Activated T-cell treated with anti-CD3 and anti-CD28 coated beads, Interleukin-2, amount 50 U/mL, for 24 hours (primary cell): ENCODE measurements around the gene UGT1A1.
"Not testable (repeated sequence)": the region's sequence is repeated elsewhere in the genome, so short reads cannot be mapped to it uniquely, and the experiment has no call there.

ENCODE experiments used
- DNase-seq: peaks from one replicate; pipeline ENCODE4 v3.0.0-alpha.2; 2020
- H3K27ac Mint-ChIP-seq: 2 replicates; pipeline ENCODE4 v1.8.0; 2020; ENCODE audit warnings: mild to moderate bottlenecking, mixed read lengths
- H3K27me3 Mint-ChIP-seq: 2 replicates; pipeline ENCODE4 v1.8.0; 2020; ENCODE audit warnings: mixed read lengths
- H3K36me3 Mint-ChIP-seq: 2 replicates; pipeline ENCODE4 v1.8.0; 2020; ENCODE audit warnings: low read depth, mixed read lengths
- H3K4me1 Mint-ChIP-seq: 2 replicates; pipeline ENCODE4 v1.8.0; 2020; ENCODE audit warnings: low read depth, mixed read lengths
- H3K4me3 Mint-ChIP-seq: 2 replicates; pipeline ENCODE4 v1.8.0; 2020; ENCODE audit warnings: mild to moderate bottlenecking, moderate library complexity, mixed read lengths
- H3K9me3 Mint-ChIP-seq: 2 replicates; pipeline ENCODE4 v1.8.0; 2020; ENCODE audit warnings: mixed read lengths

UGT1A1 gene

GRCh38 chr2:233760043-233760442 lies at the start of gene UGT1A1:
TSS of gene UGT1A1 (plus strand) at chr2:233760270. CDS start at chr2:233760288, 18 bp downstream.
- Mint-ChIP-seq H3K9me3 (no peaks in the 10 kb centered on the region), H3K4me1 (no peaks in the 10 kb centered on the region), H3K27me3 (peaks cover 21% of the 10 kb centered on the region), H3K27ac (no peak within 1 kb of the TSS), H3K36me3 (no peaks in the 10 kb centered on the region), H3K4me3 (no peak within 1 kb of the TSS)
- no peak for DNase-seq

- no peaks in the 10 kb centered on the region for H3K36me3 Mint-ChIP-seq
- DNase-seq: peak; percentile 73
- H3K9me3 Mint-ChIP-seq: no peaks in the 10 kb centered on the region
- H3K27me3 Mint-ChIP-seq: peaks cover 37% of the 10 kb centered on the region
- no peak overlapping the region for H3K27ac Mint-ChIP-seq
- no peak overlapping the region for H3K4me3 Mint-ChIP-seq
- H3K4me1 Mint-ChIP-seq: peaks cover 2% of the 10 kb centered on the region
Observed at GRCh38 chr2:233711312-233712008, 48.6 kb upstream of the UGT1A1 start.

DNA sequence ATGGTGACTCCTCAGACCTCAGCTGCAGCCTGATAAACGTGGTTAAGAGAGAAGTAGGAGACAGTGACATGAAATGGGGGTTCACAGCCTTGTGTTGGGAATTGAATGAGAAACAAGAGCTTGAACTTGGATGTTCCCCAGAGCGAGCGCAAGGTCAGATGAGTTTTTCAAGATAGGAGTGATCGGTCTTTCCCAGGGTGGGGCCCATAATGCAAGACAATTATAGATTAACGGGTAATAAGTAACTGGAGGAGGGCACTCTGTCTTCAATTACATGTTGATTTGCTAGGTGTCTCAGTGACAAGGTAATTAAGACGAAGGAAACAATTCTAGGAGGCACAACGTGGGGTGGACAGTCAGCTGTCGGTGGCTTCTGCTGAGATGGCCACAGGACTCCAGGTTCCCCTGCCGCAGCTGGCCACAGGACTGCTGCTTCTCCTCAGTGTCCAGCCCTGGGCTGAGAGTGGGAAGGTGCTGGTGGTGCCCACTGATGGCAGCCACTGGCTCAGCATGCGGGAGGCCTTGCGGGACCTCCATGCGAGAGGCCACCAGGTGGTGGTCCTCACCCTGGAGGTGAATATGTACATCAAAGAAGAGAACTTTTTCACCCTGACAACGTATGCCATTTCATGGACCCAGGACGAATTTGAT lies 47.3 kb upstream of the UGT1A1 start, which contains the start of gene UGT1A5:
Gene UGT1A5, plus strand, starts transcription at position 297 of the 651 bp plus-strand sequence. Its CDS starts 85 bp downstream, at position 382.
- no peak within 1 kb of the TSS for H3K27ac Mint-ChIP-seq
- H3K4me3 Mint-ChIP-seq: no peak within 1 kb of the TSS
- H3K9me3 Mint-ChIP-seq: no peaks in the 10 kb centered on the region
- no peak for DNase-seq
- peaks cover 2% of the 10 kb centered on the region for H3K4me1 Mint-ChIP-seq
- H3K27me3 Mint-ChIP-seq: peaks cover 46% of the 10 kb centered on the region
- no peaks in the 10 kb centered on the region for H3K36me3 Mint-ChIP-seq

- Mint-ChIP-seq H3K27ac (no peak overlapping the region), H3K27me3 (peaks cover 48% of the 10 kb centered on the region), H3K36me3 (no peaks in the 10 kb centered on the region), H3K4me3 (no peak overlapping the region), H3K9me3 (no peaks in the 10 kb centered on the region), H3K4me1 (peaks cover 2% of the 10 kb centered on the region)
- no peak for DNase-seq
Observed at GRCh38 chr2:233713262-233713615, 46.8 kb upstream of the UGT1A1 start.

DNA sequence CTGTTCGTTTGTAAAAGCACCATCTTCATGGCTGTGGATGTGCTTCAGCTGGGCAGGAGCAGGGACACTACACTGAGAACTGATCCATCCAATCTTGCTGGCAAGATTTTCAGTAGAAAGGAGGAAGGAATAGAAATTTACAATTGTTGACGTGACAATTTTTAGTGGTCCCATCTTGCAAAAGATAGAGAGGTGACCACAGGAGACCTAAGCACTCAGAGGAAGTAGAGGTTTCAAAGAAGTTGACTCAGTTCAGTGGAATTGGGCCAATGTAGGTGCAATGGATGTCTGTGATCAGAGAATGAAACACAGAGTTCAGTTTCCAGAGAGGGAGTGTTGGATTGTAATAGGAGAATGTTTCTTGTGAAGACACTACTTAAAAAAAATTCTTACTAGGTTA lies 45.9 kb upstream of the UGT1A1 start:
- Mint-ChIP-seq H3K9me3 (no peaks in the 10 kb centered on the region), H3K4me3 (no peak overlapping the region), H3K27me3 (peaks cover 49% of the 10 kb centered on the region), H3K27ac (no peak overlapping the region), H3K36me3 (no peaks in the 10 kb centered on the region), H3K4me1 (peaks cover 2% of the 10 kb centered on the region)
- no peak for DNase-seq

DNA sequence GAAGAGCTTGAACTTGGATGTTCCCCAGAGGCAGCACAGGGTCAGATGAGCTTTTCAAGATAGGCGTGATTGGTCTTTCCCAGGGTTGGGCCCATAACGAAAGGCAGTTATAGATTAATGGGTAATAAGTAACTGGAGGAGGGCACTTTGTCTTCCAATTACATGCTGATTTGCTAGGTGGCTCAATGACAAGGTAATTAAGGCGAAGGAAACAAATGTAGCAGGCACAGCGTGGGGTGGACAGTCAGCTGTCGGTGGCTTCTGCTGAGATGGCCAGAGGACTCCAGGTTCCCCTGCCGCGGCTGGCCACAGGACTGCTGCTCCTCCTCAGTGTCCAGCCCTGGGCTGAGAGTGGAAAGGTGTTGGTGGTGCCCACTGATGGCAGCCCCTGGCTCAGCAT lies 41.5 kb upstream of the UGT1A1 start, which contains the start of gene UGT1A4:
Gene UGT1A4, plus strand, starts transcription at position 185 of the 400 bp plus-strand sequence. Its CDS starts 85 bp downstream, at position 270.
- DNase-seq: no peak
- Mint-ChIP-seq H3K36me3 (no peaks in the 10 kb centered on the region), H3K27me3 (peaks cover 44% of the 10 kb centered on the region), H3K9me3 (no peaks in the 10 kb centered on the region), H3K4me3 (no peak within 1 kb of the TSS), H3K4me1 (peaks cover 2% of the 10 kb centered on the region), H3K27ac (no peak within 1 kb of the TSS)

- no peak for DNase-seq
- Mint-ChIP-seq H3K27ac (no peak within 1 kb of the TSS), H3K9me3 (no peaks in the 10 kb centered on the region), H3K27me3 (peaks cover 17% of the 10 kb centered on the region), H3K4me1 (no peaks in the 10 kb centered on the region), H3K4me3 (no peak within 1 kb of the TSS), H3K36me3 (no peaks in the 10 kb centered on the region)
Observed at GRCh38 chr2:233728723-233729301, 31.3 kb upstream of the UGT1A1 start, which contains the start of gene UGT1A3. TSS of gene UGT1A3 (plus strand) at chr2:233729042. CDS start at chr2:233729127, 85 bp downstream.

- H3K27ac Mint-ChIP-seq, H3K4me3 Mint-ChIP-seq, H3K9me3 Mint-ChIP-seq, DNase-seq, H3K4me1 Mint-ChIP-seq, H3K36me3 Mint-ChIP-seq: not testable (repeated sequence)
- H3K27me3 Mint-ChIP-seq: peaks cover 39% of the 10 kb centered on the region
Observed at GRCh38 chr2:233736868-233737653, 23.0 kb upstream of the UGT1A1 start.

DNA sequence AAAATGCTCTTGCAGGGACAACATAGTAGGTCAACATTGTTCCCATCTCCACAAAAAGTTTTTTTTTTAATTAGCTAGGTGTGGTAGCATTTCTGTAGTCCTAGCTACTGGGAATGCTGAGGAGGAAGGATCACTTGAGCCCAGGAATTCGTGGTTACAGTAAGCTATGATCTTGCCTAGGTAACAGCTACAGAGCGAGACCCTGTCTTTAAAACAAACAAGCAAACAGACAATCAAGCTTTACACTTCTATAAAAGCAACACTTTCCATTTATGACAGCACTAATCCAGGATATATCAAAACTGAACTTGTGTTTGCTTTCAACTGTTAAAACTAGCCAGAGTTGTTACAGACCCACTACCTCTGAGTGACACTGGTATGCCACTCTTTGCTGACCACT lies 19.2 kb upstream of the UGT1A1 start:
- no peaks in the 10 kb centered on the region for H3K9me3 Mint-ChIP-seq
- no peaks in the 10 kb centered on the region for H3K4me1 Mint-ChIP-seq
- peaks cover 35% of the 10 kb centered on the region for H3K27me3 Mint-ChIP-seq
- DNase-seq: no peak
- no peak overlapping the region for H3K27ac Mint-ChIP-seq
- no peaks in the 10 kb centered on the region for H3K36me3 Mint-ChIP-seq
- H3K4me3 Mint-ChIP-seq: no peak overlapping the region

GRCh38 chr2:233743464-233744259 lies 16.4 kb upstream of the UGT1A1 start:
- Mint-ChIP-seq H3K36me3 (no peaks in the 10 kb centered on the region), H3K9me3 (no peaks in the 10 kb centered on the region), H3K4me3 (no peak overlapping the region), H3K4me1 (no peaks in the 10 kb centered on the region), H3K27ac (no peak overlapping the region), H3K27me3 (peaks cover 34% of the 10 kb centered on the region)
- no peak for DNase-seq

DNA sequence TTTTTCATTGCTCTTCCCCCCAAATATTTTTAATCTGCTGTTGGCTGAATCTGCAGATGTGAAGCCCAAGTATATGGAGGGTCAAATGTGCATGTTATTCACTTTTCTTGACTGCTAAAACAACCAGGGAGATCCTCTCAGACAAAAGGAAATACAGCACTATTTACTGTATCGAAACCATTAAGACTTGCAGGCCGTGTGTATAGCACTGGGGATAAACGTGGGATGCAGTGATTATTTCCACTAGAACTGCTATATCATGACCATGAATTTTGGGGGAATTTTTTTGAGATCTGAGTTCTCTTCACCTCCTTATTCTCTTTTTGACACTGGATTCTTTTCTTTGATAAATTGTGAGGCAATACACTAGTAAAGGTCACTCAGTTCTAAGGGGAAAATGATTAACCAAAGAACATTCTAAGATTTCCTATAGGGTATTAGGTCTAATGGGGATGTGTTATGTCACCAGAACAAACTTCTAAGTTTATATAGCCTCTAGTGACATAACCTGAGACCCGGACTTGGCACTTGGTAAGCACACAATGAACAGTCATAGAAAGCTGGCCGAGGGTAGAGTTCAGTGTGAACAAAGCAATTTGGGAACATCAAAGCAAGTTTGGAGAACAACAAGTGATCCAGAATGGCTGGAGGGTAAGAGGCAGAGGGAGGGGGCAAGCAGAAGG lies 14.9 kb upstream of the UGT1A1 start:
- Mint-ChIP-seq H3K36me3 (no peaks in the 10 kb centered on the region), H3K4me1 (no peaks in the 10 kb centered on the region)

DNA sequence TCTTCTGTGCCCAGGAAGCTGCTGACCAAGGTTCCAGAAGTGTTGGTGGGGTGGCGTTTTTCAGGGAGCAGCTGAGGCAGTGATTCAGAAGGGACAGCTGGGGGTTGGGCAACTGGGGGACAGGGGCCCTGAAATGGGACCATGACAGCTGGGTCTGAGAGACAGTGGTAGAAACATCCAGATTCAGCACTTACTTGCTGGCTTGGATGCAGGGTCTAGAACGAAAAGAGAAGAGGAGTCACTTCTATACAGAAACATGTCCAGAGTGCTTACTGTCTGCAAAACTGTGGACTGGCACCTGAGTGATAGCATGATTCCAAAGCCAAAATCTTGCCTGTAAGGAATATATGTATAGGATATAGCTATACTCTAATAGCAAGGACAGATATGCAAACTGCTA lies 14.2 kb upstream of the UGT1A1 start:
- H3K9me3 Mint-ChIP-seq, H3K36me3 Mint-ChIP-seq, DNase-seq, H3K4me3 Mint-ChIP-seq, H3K27ac Mint-ChIP-seq, H3K4me1 Mint-ChIP-seq: not testable (repeated sequence)
- H3K27me3 Mint-ChIP-seq: peaks cover 33% of the 10 kb centered on the region

More for the DNA sequence above, 14.9 kb upstream of the UGT1A1 start:
- DNase-seq: no peak
- H3K27ac Mint-ChIP-seq: no peak overlapping the region
- H3K27me3 Mint-ChIP-seq: peaks cover 34% of the 10 kb centered on the region
- peaks cover 6% of the 10 kb centered on the region for H3K9me3 Mint-ChIP-seq
- no peak overlapping the region for H3K4me3 Mint-ChIP-seq

DNA sequence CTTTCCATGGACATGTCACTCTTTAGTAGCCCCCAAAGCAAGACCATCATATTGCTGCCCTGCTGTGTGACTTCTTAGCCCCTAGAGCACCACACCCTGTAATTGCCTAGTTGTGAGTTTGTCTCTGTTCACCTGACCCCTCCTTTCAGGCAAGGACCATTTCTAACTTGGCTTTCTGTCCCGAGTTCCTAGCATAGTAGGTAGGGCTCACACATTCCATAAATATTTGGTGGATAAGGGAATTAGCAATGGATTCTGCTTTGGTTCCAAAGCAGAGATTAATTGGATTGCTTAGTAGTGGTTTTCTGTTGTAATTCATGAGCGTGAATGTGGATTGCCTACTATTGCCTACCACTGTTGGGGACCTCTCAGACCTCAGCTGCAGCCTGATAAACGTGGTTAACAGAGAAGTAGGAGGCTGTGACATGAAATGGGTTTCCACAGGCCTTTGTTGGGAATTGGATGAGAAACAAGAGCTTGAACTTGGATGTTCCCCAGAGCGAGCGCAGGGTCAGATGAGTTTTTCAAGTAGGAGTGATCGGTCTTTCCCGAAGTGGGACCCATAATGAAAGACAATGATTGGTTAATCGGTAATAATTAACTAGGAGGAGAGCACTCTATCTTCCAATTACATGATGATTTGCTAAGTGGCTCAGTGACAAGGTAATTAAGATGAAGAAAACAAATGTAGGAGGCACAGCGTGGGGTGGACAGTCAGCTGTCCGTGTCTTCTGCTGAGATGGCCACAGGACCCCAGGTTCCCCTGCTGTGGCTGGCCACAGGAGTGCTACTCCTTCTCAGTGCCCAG lies 13.4 kb upstream of the UGT1A1 start:
- Mint-ChIP-seq H3K9me3 (peaks cover 13% of the 10 kb centered on the region), H3K27ac (no peak overlapping the region), H3K36me3 (no peaks in the 10 kb centered on the region), H3K4me1 (no peaks in the 10 kb centered on the region), H3K27me3 (peaks cover 30% of the 10 kb centered on the region), H3K4me3 (no peak overlapping the region)
- no peak for DNase-seq
